Measurements from ENCODE around the gene DEGS2.

The DEGS2 gene

GRCh38 chr14:100130521-100130920, 28.9 kb downstream of the DEGS2 start:
- no peak for DNase-seq

DNA sequence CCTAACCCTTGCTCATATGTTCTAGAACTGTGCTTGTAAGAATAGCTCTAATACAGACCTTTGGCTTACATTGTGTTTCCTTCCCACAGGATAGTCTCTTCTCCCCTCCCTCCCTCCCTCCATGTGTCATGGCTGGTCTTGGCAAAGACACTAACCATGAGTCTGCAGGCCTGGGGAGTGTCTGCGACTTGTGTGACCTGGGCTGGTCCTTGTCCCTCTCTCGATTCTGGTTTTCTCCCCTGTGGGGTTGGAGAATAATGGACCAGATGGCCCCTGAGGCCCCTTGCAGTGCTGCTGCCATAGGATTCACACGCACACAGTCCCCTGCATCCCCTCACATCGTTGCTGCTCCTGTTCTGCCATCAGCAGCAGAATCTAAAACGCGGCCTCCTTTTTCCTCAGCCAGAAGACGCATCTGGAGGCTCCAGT, 30.3 kb downstream of the DEGS2 start:
- no peak for DNase-seq

DNA sequence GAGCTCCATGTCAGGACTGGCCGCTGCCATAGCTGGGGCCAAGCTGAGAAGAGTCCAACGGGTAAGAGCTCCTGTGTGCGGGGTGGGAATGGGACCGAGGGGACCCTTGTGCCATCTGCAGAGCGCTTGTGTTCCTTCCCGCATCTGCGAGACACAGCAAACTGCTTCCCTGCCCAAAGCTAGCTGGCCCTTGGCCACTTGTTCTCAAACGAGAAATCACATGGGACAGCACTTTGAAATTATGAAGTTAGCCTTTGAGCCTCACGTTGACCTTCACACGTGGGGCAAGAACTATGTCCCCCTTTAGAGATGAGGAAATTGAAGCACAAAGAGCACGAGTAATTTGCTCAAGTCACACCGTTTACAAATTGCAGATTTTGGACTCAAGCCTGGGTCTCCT, 30.8 kb downstream of the DEGS2 start:
- DNase-seq, result no peak

DNA sequence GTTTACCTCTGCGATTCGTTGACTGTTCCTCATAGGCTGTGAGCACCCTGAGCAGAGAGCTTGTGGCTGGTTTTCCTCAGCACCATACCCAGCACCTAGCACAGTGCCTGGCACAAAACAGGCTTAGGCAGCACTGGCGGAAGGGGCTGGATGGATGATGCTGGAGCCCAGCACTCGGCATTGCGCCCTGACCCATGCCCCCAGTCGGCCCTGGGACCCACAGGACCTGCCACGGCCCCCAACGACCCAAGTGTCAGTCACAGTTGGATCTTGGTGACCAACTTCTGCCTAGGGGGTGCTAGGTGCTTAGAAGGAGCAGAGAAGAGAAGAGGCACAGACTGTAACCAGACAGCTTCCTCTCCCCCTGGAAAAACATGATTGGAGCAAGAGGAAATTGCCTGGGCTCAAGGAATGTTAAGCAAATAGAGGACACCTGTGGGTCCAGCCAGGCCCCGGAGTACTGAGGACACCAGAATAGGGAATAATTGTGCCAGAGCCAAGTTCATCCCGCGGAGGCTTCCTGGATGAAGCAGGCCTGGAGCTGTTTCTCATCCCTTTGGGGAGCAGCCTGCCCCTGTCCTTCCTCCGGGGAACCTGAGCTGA, 31.5 kb downstream of the DEGS2 start:
- DNase-seq, result no peak

DNA sequence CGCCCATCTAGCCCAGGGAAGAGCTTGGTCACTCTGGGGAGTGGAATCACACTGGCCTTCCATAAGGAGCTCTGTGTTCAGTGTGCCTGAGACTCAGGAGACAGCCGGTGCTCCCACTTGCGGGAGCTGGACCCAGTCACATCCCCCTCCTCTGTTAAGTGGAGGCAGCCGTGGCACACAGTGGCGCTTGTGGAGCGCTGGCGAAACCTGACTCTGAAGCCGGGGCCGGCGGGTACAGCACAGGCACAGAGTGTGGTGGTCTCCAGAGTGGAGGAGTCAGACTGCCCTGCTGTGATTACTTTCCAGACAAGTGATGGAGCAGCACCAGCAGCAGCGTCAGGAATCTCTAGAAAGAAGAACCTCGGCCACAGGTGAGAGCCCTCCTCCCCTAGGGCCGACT, 33.0 kb downstream of the DEGS2 start:
- DNase-seq, result no peak

- DNase-seq, result no peak
Observed at GRCh38 chr14:100124551-100125088, 34.8 kb downstream of the DEGS2 start.

- DNase-seq, result no peak
Observed at GRCh38 chr14:100123618-100124017, 35.8 kb downstream of the DEGS2 start.

DNA sequence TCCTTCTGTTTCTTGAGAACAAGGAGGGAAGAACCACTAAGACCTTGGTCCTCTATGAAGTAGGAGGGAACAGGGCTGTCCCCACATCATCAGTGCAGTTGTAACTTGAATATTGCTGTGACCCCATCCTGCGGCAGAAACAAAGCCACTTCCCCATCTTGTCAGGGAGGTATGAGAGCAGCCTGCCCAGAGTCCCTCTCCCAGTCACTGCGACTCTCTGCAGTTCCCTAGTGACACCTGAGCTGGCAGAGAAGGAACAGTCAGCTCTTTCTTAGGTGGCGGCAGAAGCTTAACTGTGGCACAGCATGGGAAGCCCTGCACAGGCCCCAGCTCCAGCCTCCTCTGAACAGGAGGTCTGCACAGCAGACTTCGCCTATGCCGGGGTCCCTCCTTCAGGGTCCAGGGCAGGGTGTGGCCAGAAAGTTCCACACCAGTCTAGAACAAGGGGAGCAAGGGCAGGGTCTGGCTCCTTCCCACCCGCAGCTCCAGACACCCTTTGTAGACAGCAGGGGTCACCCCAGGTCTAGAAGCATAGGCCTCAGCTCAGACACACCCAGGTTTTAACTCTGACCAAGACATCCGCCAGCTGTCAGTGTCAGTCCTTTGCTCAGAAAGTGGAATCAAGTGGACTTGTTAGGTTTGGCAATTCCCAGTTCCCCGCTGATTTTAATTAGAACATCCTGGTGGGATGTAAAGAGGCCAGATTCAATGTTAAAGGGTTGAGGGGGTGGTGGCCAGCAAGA, 36.8 kb downstream of the DEGS2 start:
- no peak for DNase-seq

GRCh38 chr14:100121643-100122480, 37.6 kb downstream of the DEGS2 start:
- DNase-seq, result no peak

DNA sequence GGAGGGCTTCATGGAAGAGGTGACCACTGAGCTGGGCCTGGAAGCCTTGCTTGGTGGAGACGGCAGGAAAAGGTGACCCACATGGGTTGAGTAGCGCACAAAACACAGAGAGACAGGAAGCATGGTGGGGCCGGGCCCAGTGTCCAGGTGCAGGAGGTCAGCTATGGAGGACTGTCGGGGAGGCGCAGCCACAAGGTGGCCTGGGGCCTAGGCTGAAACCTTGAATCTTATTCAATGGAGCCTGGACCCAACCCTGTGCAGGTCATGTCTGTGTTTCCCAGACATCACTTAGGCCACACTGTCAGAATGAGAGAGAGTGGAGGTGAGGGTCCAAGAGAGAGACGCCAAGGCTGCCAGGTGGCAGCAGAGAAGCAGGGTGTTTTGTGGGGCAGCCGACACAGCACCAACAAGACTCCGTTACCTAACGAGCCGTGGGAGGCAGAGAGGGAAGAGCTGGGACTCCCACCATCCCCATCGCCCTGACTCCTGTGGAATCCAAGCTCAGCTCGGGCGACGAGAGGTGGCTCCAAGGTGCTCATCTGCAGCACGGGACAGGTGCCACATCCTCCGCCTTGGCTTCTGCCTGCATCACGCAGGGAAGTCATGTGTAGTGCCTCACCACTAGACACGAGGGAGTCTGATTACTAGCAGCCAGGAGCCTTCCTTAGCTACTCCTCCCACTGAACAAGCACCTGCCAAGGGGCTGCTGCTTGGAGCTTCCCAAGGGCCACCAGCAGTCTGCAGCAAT, 38.7 kb downstream of the DEGS2 start:
- DNase-seq, result no peak

GRCh38 chr14:100119251-100119650, 40.2 kb downstream of the DEGS2 start:
- no peak for DNase-seq

DNA sequence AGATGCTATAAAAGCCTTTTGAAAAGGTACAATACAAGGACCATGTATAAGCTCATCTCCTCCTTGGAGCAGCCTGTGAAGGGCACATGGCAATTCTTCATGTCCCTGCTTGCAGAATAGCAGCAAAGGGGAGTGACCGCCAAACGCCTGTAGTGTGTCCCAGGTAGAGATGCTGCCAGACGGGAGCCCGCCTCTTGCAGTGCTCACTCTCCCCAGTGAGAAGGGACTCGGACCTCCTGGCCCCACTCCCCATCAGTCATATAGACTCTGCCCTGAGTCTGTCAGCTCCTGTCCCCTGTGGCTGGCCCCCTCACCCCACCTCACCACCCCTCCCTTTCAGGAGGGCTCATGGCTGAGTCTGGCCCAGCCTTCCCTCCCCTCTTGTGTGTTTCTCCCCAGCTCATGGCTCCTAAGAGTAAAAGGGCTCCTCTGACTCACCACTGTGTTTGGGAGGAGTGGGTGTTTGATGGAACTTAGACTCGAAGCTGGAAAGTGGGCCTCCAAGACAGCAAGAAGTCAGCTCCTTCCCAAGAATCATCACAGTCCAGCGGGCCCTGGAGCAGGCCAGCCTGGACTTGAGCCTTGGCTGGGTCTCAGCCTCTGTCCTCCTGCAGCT, 40.9 kb downstream of the DEGS2 start:
- DNase-seq, result no peak

DNA sequence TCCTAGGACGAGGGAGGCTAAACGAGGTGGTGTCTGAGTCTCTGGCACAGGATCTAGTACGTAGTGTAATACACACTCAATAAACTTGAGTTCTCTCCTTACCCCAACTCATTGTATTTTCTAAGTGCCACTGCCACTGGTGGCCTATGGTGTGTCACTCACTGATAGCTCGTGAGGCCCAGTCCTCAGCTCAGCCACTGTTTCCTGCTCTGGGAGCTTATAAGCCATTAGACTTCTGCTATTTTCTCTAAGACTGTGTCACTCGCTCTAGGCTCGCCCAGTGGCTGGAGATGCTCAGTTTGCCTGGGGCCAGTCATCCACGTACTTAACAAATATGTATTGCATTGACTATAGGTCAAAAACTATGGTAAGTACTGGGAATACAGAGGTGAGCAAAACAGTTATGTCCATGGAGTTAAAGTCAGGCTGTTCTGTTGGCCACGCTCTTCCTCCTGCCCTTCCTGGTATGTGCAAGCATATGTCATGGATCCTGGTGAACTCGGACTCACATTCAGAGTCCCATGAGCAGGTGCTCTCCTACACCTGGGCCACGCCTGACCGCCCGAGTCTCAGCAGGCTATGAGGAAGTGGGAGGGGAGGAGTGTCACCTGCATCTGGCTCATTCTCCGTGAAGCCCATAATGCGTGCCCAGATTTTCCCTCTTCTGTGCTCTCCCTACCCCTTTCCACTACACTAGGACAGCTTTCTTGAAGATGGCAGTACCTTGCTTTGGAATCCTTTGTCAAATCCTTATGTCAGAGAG, 41.6 kb downstream of the DEGS2 start:
- no peak for DNase-seq

- DNase-seq, result no peak
Observed at GRCh38 chr14:100117026-100117425, 42.4 kb downstream of the DEGS2 start.

DNA sequence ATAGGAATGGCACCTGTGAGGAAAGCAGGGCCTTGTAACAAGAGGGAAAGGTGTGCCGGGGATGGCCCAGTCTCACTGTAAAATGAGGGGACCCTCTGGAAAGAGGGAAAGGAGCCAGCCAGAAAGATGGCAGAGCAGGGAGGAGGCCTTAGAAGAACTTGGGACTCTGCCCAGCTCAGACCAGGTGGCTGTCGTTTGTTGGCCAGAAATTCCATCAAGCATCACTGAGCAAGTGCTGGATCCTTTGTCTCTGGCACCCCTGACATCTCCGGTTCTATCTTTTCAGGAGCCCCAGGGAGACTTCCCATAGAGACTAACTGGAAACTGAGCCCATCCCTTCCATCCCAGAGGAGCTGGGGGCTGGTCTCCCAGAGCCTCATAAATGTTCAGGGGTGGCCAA, 43.3 kb downstream of the DEGS2 start:
- no peak for DNase-seq

- no peak for DNase-seq
Observed at GRCh38 chr14:100115726-100116125, 43.7 kb downstream of the DEGS2 start.

- DNase-seq, result no peak
Observed at GRCh38 chr14:100115236-100115635, 44.2 kb downstream of the DEGS2 start.

- DNase-seq, result no peak
Observed at GRCh38 chr14:100114109-100114765, 45.2 kb downstream of the DEGS2 start.

GRCh38 chr14:100111931-100112704, 47.3 kb downstream of the DEGS2 start:
- DNase-seq, result no peak

DNA sequence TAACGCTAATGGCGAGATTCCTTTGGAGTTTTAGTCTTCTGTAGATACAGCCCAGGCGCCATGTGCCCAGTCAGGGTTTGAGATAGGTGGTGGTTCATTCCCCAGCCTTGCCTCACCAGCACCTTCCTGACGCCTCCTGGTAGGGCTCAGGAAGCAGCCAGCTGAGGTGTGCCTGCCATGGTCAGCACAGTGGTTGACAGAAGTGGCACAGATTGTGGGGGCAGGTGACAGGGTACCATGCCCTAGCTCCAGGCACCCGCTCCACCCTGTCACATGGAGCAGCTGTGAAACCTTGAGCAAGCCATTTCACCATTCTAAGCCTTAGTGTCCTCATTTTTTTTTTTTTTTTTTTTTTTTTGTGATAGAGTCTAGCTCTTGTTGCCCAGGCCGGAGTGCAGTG, 48.6 kb downstream of the DEGS2 start:
- DNase-seq, result no peak
